Upper lobe of left lung (tissue), 4 donors: Measurements from ENCODE around the gene KCNIP2.

Experiments used
- EP300 ChIP-seq, 4 donors: sonication (generic); formaldehyde crosslinking; IDR thresholded peaks; one replicate each; pipeline ENCODE4 v1.5.1; 2017; ENCODE audit warnings: antibody characterized with exemption in 4 of 4, control low read depth in 2 of 4
- POLR2A ChIP-seq, 4 donors: fragments of 450-650 bp; IDR thresholded peaks; one replicate each; pipeline ENCODE4 v1.5.1; 2016 to 2017; ENCODE audit warnings: antibody characterized with exemption in 4 of 4, mild to moderate bottlenecking in 2 of 4
- POLR2AphosphoS5 ChIP-seq, 2 donors: sonication (generic); formaldehyde crosslinking; IDR thresholded peaks; one replicate each; pipeline ENCODE4 v1.5.1; 2017; ENCODE audit warnings: antibody characterized with exemption in 2 of 2
- TF ChIP-seq, protein P1 (sequence below), 6 experiments: fragments of 450-650 bp in 4 of 6; fragments of 200-600 bp in 2 of 6; sonication (generic) in 2 of 6; IDR thresholded peaks; one replicate each; pipeline ENCODE4 v1.5.1; 2016 to 2019; ENCODE audit warnings: antibody characterized with exemption in 6 of 6

DNA sequence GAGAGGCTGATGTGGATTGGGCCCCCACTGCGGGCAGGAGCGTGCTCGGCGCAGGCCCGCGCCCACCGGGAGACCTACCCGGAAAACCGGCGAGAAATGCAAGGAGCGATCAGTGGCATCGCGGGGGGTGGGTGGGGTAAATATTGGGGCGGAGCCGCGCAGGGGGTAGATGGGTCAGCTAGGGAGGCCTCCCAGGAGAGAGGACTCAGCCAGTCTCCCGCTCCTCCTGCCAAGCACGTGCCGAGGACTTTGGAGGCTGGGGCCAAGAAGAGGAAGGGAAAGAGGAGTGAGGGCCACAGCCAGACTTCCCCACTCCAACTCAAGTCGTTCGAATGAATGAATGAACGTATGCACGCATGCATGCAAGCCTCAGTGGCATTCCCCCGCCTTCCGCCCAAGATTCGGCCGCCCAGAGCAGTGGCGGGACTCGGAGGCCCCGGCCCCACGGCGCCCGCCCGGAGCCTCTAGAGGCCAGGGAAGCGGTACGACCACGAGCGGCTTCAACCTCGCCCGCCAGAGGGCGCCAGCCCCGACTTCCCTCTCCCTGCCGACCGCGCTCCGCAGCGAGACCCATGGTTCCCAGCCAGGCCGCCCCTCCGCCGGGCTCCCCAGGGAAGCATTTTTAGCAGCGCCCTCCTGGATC lies 63.9 kb downstream of the KCNIP2 start:
- TF ChIP-seq, protein P1, sequence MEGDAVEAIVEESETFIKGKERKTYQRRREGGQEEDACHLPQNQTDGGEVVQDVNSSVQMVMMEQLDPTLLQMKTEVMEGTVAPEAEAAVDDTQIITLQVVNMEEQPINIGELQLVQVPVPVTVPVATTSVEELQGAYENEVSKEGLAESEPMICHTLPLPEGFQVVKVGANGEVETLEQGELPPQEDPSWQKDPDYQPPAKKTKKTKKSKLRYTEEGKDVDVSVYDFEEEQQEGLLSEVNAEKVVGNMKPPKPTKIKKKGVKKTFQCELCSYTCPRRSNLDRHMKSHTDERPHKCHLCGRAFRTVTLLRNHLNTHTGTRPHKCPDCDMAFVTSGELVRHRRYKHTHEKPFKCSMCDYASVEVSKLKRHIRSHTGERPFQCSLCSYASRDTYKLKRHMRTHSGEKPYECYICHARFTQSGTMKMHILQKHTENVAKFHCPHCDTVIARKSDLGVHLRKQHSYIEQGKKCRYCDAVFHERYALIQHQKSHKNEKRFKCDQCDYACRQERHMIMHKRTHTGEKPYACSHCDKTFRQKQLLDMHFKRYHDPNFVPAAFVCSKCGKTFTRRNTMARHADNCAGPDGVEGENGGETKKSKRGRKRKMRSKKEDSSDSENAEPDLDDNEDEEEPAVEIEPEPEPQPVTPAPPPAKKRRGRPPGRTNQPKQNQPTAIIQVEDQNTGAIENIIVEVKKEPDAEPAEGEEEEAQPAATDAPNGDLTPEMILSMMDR (IDR thresholded peaks at IDR 0.05), result peak; percentile 82 to 89 (median 86)
- TF ChIP-seq POLR2A (IDR thresholded peaks at IDR 0.05) (no peak), POLR2AphosphoS5 (IDR thresholded peaks at IDR 0.05) (no peak), EP300 (IDR thresholded peaks at IDR 0.05) (no peak)
